ENCODE measurements around the gene CMKLR1.

Gene CMKLR1

DNA sequence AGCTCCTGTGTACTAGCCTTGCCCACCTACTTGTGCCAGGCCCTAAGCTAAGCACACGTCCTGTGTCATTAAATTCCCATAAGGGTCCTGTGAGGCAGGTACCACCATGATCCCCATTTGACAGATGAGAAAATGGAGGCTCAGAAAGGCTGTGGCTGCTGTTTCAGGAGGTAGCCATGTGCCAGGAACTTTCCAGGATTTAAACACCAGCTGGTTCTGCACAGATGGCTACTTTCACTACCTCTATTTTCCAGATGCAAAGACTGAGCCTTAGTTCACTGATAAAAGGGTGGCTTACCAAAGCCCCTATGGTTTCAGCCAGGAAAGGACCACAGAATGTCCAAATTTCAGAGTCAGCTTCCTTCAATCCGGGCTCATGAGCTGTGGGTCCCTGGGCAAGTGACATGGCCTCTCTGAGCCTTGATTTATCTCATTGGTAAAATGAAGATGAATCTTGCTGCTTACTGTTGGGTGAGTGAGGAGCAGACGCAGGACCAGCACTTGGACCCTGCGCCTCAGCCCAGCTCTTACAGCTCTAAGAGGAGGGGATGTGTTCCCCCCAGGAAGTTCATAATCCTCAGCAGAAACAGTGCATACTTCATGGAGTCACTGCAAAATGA lies 23.5 kb downstream of the CMKLR1 start:
- DNase-seq = no peak

DNA sequence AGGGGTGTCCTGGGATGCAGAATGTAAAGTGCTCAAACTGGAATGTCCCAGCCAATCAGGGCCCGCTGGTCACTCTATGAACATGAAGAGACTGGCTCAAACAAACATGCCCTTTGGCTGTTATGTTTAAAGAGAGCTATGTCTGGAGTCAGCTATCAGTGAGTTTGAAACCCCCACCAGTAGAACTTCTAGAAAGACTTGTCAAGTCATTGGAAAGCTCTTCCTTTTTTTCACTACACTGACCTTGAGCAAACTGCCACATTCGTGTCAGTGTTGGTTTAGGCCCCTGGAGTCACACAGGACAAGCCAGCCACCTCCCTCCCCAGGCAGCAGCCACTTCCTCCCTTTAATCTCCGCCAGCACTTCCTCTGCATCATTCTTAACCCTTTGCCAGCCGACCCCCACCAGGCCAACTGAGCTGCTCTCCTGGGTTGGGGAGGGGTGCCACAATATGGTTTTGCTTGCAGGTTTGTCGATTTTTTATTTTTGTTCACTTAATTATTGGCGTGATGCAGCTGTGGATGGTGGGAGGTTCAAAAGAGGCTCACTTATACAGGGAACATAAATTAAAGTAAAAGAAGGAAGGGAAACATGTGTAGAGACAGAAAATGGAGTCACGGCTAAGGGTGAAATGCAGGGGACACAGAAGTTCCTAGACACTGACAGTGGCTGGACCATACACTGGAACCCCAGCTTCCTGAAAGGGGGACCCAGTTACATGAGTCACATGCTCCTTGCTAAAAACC lies 25.3 kb downstream of the CMKLR1 start:
- no peak for DNase-seq

- DNase-seq = no peak
Observed at GRCh38 chr12:108313241-108313605, 25.9 kb downstream of the CMKLR1 start.

GRCh38 chr12:108312693-108313189 lies 26.4 kb downstream of the CMKLR1 start:
- no peak for DNase-seq

- DNase-seq = no peak
Observed at GRCh38 chr12:108312073-108312659, 26.9 kb downstream of the CMKLR1 start.

- no peak for DNase-seq
Observed at GRCh38 chr12:108311605-108312004, 27.5 kb downstream of the CMKLR1 start.

GRCh38 chr12:108310489-108310888 lies 28.6 kb downstream of the CMKLR1 start:
- DNase-seq = no peak

DNA sequence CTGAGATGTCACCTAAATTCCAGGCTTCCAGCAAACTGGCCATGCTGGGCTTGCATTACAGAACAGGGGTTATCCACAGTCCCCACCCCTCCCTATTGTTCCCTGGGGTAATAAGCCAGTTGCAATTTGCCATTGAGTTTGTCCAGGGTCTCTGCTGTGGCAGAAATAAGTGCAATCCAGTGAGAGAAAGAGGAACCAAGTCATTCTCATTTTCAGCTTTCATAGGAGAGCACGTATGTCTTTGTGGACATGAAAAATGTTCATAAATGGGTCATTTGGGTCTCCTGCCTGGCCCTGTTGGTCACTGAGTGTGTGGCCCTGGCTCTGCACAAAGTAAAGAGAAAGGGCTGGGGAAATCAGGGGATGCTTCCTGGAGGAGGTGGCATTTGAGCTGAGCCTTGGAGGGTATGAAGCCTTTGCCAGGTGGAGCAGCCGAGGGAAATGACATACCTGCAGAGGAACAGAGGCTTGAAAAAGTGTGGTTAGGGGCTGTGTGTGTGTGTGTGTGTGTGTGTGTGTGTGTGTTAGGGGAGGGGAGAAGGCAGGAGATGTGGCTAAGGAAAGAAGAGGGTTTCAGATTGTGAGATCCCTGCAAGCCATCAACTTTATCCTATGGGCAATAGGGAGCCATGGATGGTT lies 29.3 kb downstream of the CMKLR1 start:
- DNase-seq = no peak

GRCh38 chr12:108308395-108309085 lies 30.6 kb downstream of the CMKLR1 start:
- DNase-seq = no peak

DNA sequence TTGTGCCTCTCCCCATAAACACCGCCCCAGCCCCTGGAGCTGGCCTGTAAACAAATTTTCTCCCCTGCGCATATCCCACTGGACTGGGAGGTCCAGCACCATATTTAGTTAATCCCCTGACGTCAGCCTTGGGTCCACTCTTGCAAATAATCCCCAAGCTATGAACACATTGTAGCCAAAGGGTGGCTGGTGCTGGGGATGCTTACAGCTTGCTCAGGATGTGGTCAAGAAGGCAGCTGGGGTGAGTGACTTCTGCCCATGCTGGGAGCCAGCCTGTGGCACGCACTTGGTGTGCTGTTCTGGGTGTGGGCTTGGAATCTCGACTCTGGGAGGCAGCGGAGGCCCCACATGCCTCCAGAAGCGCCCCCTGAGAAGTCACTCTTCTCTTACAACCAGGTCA lies 32.1 kb downstream of the CMKLR1 start:
- DNase-seq = no peak

- DNase-seq = no peak
Observed at GRCh38 chr12:108306506-108306905, 32.6 kb downstream of the CMKLR1 start.

DNA sequence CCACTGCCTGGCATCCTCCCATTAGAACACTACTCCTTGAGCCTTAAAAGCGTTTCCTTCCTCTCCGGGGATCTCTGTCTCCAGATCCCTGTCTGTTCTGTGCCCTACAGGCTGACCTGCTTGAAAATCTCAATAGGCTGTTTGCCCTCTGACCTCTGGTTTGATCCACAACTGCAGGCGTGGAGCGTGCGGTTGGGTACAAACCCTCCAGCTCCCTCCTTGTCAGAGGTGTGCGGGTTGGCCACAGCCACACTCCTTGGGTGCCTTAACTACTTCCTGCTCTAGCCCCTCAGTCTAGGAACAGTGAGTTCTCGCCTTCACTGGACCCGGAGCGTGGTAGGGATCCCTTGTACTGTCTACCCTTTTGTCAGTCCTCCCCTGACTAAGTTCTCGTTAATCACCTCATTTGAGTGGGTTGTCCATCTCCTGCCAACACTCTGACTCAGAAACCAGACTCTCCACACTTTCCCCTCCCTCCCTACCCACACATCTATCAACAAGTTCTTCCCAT lies 33.1 kb downstream of the CMKLR1 start:
- DNase-seq = no peak

- DNase-seq = no peak
Observed at GRCh38 chr12:108305520-108305919, 33.6 kb downstream of the CMKLR1 start.

DNA sequence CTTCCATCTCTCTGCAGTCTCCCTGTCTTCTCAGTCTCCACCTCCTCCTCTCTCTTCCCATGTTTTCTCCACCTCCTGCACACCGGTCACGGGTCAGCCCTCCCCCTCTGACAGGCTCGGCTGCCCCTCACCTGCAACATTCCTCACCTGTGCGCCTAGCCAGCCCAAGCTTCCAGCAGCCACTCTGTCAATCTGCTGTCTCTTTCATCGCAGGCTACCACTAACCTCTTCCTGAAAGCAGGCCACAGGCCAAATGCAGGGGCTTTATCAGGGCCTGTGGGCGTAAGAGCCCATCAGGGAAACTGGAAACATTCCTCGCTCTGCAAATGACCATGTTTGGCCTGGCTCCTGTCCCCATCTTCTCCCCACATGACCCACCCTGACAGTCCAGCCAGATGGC lies 34.5 kb downstream of the CMKLR1 start:
- DNase-seq = no peak

- no peak for DNase-seq
Observed at GRCh38 chr12:108303703-108304102, 35.4 kb downstream of the CMKLR1 start.

DNA sequence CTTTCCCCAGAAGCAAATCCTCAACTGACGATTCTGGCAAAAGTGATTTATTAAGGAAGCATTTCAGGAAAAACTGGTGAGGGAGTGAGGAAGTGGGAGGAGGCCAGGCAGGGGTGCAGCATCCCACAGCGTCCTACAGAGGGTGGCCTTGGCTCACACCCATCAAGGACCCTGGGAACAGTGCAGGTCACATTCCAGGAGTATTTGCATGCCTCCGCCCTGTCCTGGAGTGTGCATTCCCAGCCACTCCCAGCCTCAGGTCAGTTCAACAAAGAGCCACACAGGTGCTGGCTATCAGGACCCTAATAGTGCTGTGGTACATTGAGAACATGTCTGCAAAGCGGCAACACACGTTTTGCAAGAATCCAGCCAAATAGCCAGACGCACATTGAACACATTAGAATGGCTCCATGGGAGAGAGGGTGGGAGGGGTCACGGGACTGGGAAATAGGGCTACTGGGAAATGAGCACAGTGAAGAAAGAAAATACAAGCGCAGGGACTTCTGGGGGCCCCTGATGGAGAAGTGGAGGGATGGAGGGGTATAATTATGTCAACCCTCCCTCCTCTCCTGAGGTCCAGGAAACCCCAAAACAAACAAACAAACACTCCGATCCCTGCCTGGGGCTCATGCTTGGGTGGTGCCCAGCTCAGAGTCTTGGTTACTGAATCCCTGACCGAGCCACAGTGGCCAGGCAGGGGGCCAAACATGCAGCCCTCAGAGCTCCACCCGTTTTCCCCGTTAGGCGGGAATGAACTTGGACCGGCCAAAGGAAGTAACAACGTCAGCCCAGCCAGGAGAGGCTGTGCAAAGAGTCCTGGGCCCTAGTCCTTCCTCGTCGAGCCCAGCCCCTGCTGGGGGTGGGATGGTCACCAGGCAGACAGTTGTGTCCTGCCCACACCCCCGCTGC lies 36.5 kb downstream of the CMKLR1 start:
- no peak for DNase-seq

- DNase-seq = no peak
Observed at GRCh38 chr12:108302016-108302402, 37.1 kb downstream of the CMKLR1 start.

GRCh38 chr12:108301346-108301745 lies 37.8 kb downstream of the CMKLR1 start:
- DNase-seq = no peak

- no peak for DNase-seq
Observed at GRCh38 chr12:108299980-108300696, 39.0 kb downstream of the CMKLR1 start.

GRCh38 chr12:108299516-108299915 lies 39.6 kb downstream of the CMKLR1 start:
- DNase-seq = no peak

DNA sequence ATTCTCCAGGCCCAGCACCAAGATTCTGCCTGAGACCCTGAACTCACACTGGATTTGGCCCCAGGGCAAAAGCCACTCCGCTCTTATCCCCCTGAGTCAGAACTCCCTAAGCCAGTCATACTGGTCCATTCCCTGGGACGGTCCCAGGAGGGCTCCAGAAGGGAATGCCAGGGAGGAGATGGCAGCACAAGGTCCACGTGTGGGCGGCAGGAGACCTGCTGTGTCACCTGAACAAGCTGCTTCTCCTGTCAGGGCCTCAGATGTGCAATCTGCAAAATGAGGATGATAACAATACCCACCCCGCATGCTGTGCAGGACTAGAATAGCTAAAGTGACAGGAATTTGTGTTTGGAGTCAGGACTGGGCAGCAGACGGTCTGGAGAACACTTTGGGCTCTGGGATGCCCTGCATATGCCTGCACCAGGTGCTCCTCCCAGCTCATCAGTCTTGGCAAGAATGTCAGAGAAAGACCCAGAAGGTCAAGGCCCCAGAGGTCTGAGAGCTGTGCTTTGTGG lies 40.3 kb downstream of the CMKLR1 start:
- DNase-seq = no peak
